Measurements from ENCODE around the gene TTC7B.
"Not testable (repeated sequence)": the region's sequence is repeated elsewhere in the genome, so short reads cannot be mapped to it uniquely, and the experiment has no call there.

Gene TTC7B

GRCh38 chr14:90842726-90843125 lies 26.5 kb upstream of the TTC7B start:
- Histone ChIP-seq H4K8ac (ENCODE audit: low read depth, low read length) (no peak overlapping the region), H3K4me1 (ENCODE audit: control insufficient read depth in 1 of 2, insufficient read depth in 2 of 2, low read length in 2 of 2) (no peaks in the 10 kb centered on the region), H3K27me3 (ENCODE audit: insufficient read depth, low read length) (no peaks in the 10 kb centered on the region)

GRCh38 chr14:90840667-90841066 lies 24.4 kb upstream of the TTC7B start:
- not testable (repeated sequence) for DNase-seq; H2AFZ ChIP-seq (ENCODE audit: insufficient read depth, low read length, poor library complexity); H4K12ac ChIP-seq (ENCODE audit: low read depth, low read length); H2AK5ac ChIP-seq (ENCODE audit: low read length); H2BK120ac ChIP-seq (ENCODE audit: insufficient read depth, low read length, poor library complexity); H4K8ac ChIP-seq (ENCODE audit: low read depth, low read length); H3K14ac ChIP-seq (ENCODE audit: low read length); H3K9me3 ChIP-seq (ENCODE audit: insufficient read depth, low read depth, low read length); H3K27ac ChIP-seq (ENCODE audit: low read depth, low read length); H3K36me3 ChIP-seq (ENCODE audit: control insufficient read depth in 1 of 2, insufficient read depth in 2 of 2, low read length in 2 of 2); H3K4me1 ChIP-seq (ENCODE audit: control insufficient read depth in 1 of 2, insufficient read depth in 2 of 2, low read length in 2 of 2); H3K4me2 ChIP-seq (ENCODE audit: low read length); H3K18ac ChIP-seq (ENCODE audit: low read length); H2BK5ac ChIP-seq (ENCODE audit: low read depth, low read length, poor library complexity); H3K4me3 ChIP-seq (ENCODE audit: low read depth, low read length); H3K23ac ChIP-seq (ENCODE audit: low read length); H3K9ac ChIP-seq (ENCODE audit: low read length); H3K4ac ChIP-seq (ENCODE audit: low read depth, low read length); H3K27me3 ChIP-seq (ENCODE audit: insufficient read depth, low read length); H2BK12ac ChIP-seq (ENCODE audit: low read length); H3K79me1 ChIP-seq (ENCODE audit: low read length); H3K79me2 ChIP-seq (ENCODE audit: control insufficient read depth, insufficient read depth, low read length, poor library complexity); H4K91ac ChIP-seq (ENCODE audit: low read depth, low read length)
- WGBS (ENCODE audit: extremely low coverage, insufficient coverage, insufficient read length), result no CpG with 5 or more reads among the region's 4 CpGs

More at GRCh38 chr14:90842726-90843125, 26.5 kb upstream of the TTC7B start:
- Histone ChIP-seq H2AFZ (ENCODE audit: insufficient read depth, low read length, poor library complexity) (no peak overlapping the region), H3K18ac (ENCODE audit: low read length) (no peak overlapping the region), H2BK5ac (ENCODE audit: low read depth, low read length, poor library complexity) (no peak overlapping the region), H3K4ac (ENCODE audit: low read depth, low read length) (no peak overlapping the region), H3K27ac (ENCODE audit: low read depth, low read length) (no peak overlapping the region), H3K79me1 (ENCODE audit: low read length) (no peaks in the 10 kb centered on the region), H3K9ac (ENCODE audit: low read length) (no peak overlapping the region), H4K12ac (ENCODE audit: low read depth, low read length) (no peak overlapping the region), H3K9me3 (ENCODE audit: insufficient read depth, low read depth, low read length) (no peaks in the 10 kb centered on the region), H3K4me3 (ENCODE audit: low read depth, low read length) (no peak overlapping the region), H2BK12ac (ENCODE audit: low read length) (no peak overlapping the region), H3K36me3 (ENCODE audit: control insufficient read depth in 1 of 2, insufficient read depth in 2 of 2, low read length in 2 of 2) (no peaks in the 10 kb centered on the region), H2BK120ac (ENCODE audit: insufficient read depth, low read length, poor library complexity) (no peak overlapping the region), H3K4me2 (ENCODE audit: low read length) (no peak overlapping the region), H4K91ac (ENCODE audit: low read depth, low read length) (no peak overlapping the region), H3K14ac (ENCODE audit: low read length) (no peak overlapping the region), H3K79me2 (ENCODE audit: control insufficient read depth, insufficient read depth, low read length, poor library complexity) (no peaks in the 10 kb centered on the region), H3K23ac (ENCODE audit: low read length) (no peak overlapping the region), H2AK5ac (ENCODE audit: low read length) (no peak overlapping the region)
- WGBS (ENCODE audit: extremely low coverage, insufficient coverage, insufficient read length), result no CpG with 5 or more reads among the region's 6 CpGs
- no peak for DNase-seq

- Histone ChIP-seq H4K12ac (ENCODE audit: low read depth, low read length) (no peak overlapping the region), H3K14ac (ENCODE audit: low read length) (no peak overlapping the region), H2BK120ac (ENCODE audit: insufficient read depth, low read length, poor library complexity) (no peak overlapping the region), H2AK5ac (ENCODE audit: low read length) (no peak overlapping the region), H3K27me3 (ENCODE audit: insufficient read depth, low read length) (no peaks in the 10 kb centered on the region), H3K27ac (ENCODE audit: low read depth, low read length) (no peak overlapping the region), H3K9ac (ENCODE audit: low read length) (no peak overlapping the region), H2BK12ac (ENCODE audit: low read length) (no peak overlapping the region), H3K18ac (ENCODE audit: low read length) (no peak overlapping the region), H3K79me2 (ENCODE audit: control insufficient read depth, insufficient read depth, low read length, poor library complexity) (no peaks in the 10 kb centered on the region), H2BK5ac (ENCODE audit: low read depth, low read length, poor library complexity) (no peak overlapping the region), H3K79me1 (ENCODE audit: low read length) (no peaks in the 10 kb centered on the region), H3K4me1 (ENCODE audit: control insufficient read depth in 1 of 2, insufficient read depth in 2 of 2, low read length in 2 of 2) (no peaks in the 10 kb centered on the region), H2AFZ (ENCODE audit: insufficient read depth, low read length, poor library complexity) (no peak overlapping the region), H3K23ac (ENCODE audit: low read length) (no peak overlapping the region), H4K8ac (ENCODE audit: low read depth, low read length) (no peak overlapping the region), H3K36me3 (ENCODE audit: control insufficient read depth in 1 of 2, insufficient read depth in 2 of 2, low read length in 2 of 2) (no peaks in the 10 kb centered on the region), H3K9me3 (ENCODE audit: insufficient read depth, low read depth, low read length) (no peaks in the 10 kb centered on the region), H3K4me2 (ENCODE audit: low read length) (no peak overlapping the region), H4K91ac (ENCODE audit: low read depth, low read length) (no peak overlapping the region), H3K4me3 (ENCODE audit: low read depth, low read length) (no peak overlapping the region), H3K4ac (ENCODE audit: low read depth, low read length) (no peak overlapping the region)
- no peak for DNase-seq
- WGBS (ENCODE audit: extremely low coverage, insufficient coverage, insufficient read length), result no CpG with 5 or more reads among the region's 3 CpGs
These were observed 23.6 kb upstream of the TTC7B start for GRCh38 chr14:90839889-90840266.

GRCh38 chr14:90839024-90839888 lies 23.0 kb upstream of the TTC7B start:
- no peak overlapping the region for H2AK5ac ChIP-seq (ENCODE audit: low read length)
- no peaks in the 10 kb centered on the region for H3K79me2 ChIP-seq (ENCODE audit: control insufficient read depth, insufficient read depth, low read length, poor library complexity)
- no peaks in the 10 kb centered on the region for H3K27me3 ChIP-seq (ENCODE audit: insufficient read depth, low read length)
- no peak for DNase-seq
- no peaks in the 10 kb centered on the region for H3K9me3 ChIP-seq (ENCODE audit: insufficient read depth, low read depth, low read length)
- no peak overlapping the region for H3K14ac ChIP-seq (ENCODE audit: low read length)
- no peak overlapping the region for H2BK5ac ChIP-seq (ENCODE audit: low read depth, low read length, poor library complexity)
- no peak overlapping the region for H3K4me2 ChIP-seq (ENCODE audit: low read length)
- H3K9ac ChIP-seq (ENCODE audit: low read length), result no peak overlapping the region
- no peak overlapping the region for H3K18ac ChIP-seq (ENCODE audit: low read length)
- no peaks in the 10 kb centered on the region for H3K79me1 ChIP-seq (ENCODE audit: low read length)
- H3K23ac ChIP-seq (ENCODE audit: low read length), result no peak overlapping the region
- no peak overlapping the region for H2BK120ac ChIP-seq (ENCODE audit: insufficient read depth, low read length, poor library complexity)
- no peak overlapping the region for H4K91ac ChIP-seq (ENCODE audit: low read depth, low read length)
- H3K4me1 ChIP-seq (ENCODE audit: control insufficient read depth in 1 of 2, insufficient read depth in 2 of 2, low read length in 2 of 2), result no peaks in the 10 kb centered on the region
- no CpG with 5 or more reads among the region's 10 CpGs for WGBS (ENCODE audit: extremely low coverage, insufficient coverage, insufficient read length)
- H3K4me3 ChIP-seq (ENCODE audit: low read depth, low read length), result no peak overlapping the region
- H4K8ac ChIP-seq (ENCODE audit: low read depth, low read length), result no peak overlapping the region
- no peak overlapping the region for H2BK12ac ChIP-seq (ENCODE audit: low read length)
- H4K12ac ChIP-seq (ENCODE audit: low read depth, low read length), result no peak overlapping the region
- H3K4ac ChIP-seq (ENCODE audit: low read depth, low read length), result no peak overlapping the region
- H2AFZ ChIP-seq (ENCODE audit: insufficient read depth, low read length, poor library complexity), result no peak overlapping the region
- H3K36me3 ChIP-seq (ENCODE audit: control insufficient read depth in 1 of 2, insufficient read depth in 2 of 2, low read length in 2 of 2), result no peaks in the 10 kb centered on the region
- no peak overlapping the region for H3K27ac ChIP-seq (ENCODE audit: low read depth, low read length)

All from trophoblast cell (in vitro differentiated cells and primary cell).